Measurements from ENCODE around the gene IL1RAPL2. TPM values are rescaled to one million over a fixed set of nuclear protein-coding genes. Genes with fewer than 3 reads are reported as not detected.

IL1RAPL2 gene
- total RNA-seq, 1 donor from 2014 or later, result not detected

GRCh38 chrX:105167233-105167632 lies 601.2 kb downstream of the IL1RAPL2 start:
- TF ChIP-seq CTCF (IDR thresholded peaks at IDR 0.05; ENCODE audit: borderline replicate concordance), result no peak
- Histone ChIP-seq H3K27ac (replicated peaks) (no peak overlapping the region), H3K27me3 (ENCODE audit: low read depth) (no peaks in the 10 kb centered on the region), H3K36me3 (no peaks in the 10 kb centered on the region), H3K4me1 (no peaks in the 10 kb centered on the region), H3K9me3 (replicated peaks) (no peaks in the 10 kb centered on the region), H3K4me3 (no peak overlapping the region)
- intact Hi-C loops (cut with micrococcal nuclease), result no loop called here
- no peak for DNase-seq

- intact Hi-C loops (cut with micrococcal nuclease), result no loop called here
- Histone ChIP-seq H3K27me3 (ENCODE audit: low read depth) (no peaks in the 10 kb centered on the region), H3K9me3 (replicated peaks) (no peaks in the 10 kb centered on the region), H3K27ac (replicated peaks) (no peak overlapping the region), H3K4me1 (no peaks in the 10 kb centered on the region), H3K36me3 (no peaks in the 10 kb centered on the region), H3K4me3 (no peak overlapping the region)
- no peak for DNase-seq
- no peak for TF ChIP-seq CTCF (IDR thresholded peaks at IDR 0.05; ENCODE audit: borderline replicate concordance)
These were observed 602.6 kb downstream of the IL1RAPL2 start for GRCh38 chrX:105168577-105168976.

DNA sequence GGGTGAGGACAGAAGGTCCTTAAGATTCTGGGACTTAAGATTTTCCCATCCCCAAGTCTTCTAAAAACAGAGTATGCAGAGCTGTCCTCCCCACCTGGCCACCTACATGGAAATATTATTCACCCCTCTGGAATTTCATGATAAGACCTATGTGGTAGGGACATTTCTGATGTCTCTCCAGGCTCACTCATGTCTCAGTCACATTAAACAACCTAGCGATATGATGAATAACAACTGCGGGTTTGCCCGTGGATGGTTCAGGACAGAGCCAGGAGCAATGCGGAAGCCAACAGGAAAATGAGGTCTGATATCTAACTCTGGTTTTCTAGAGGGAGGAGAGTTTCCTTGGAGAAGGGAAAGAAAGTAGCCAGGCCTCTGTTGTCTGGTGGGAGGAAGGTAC lies 607.1 kb downstream of the IL1RAPL2 start:
- intact Hi-C loops (cut with micrococcal nuclease), result no loop called here
- TF ChIP-seq CTCF (IDR thresholded peaks at IDR 0.05; ENCODE audit: borderline replicate concordance), result no peak

DNA sequence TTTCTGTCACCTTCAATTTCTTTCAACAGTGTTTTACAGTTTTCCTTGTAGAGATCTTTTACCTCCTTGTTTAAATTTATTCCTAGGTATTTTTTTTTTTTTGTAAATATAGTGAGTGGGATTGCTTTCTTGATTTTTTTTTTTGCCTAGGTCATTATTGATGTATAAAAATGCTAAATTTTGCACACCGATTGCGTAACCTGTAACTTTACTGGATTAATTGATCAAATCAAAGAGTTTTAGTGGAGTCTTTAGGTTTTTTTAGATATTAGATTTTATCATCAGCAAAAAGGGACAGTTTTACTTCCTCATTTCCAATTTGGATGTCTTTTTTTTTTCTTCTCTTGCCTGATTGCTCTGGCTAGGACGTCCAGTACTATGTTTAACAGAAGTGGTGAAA lies 613.6 kb downstream of the IL1RAPL2 start:
- no peak for TF ChIP-seq CTCF (IDR thresholded peaks at IDR 0.05; ENCODE audit: borderline replicate concordance)
- no peak overlapping the region for H3K27ac ChIP-seq (replicated peaks)

More for the DNA sequence above, 607.1 kb downstream of the IL1RAPL2 start:
- Histone ChIP-seq H3K27me3 (ENCODE audit: low read depth) (no peaks in the 10 kb centered on the region), H3K4me3 (no peak overlapping the region), H3K36me3 (no peaks in the 10 kb centered on the region), H3K4me1 (no peaks in the 10 kb centered on the region), H3K9me3 (replicated peaks) (no peaks in the 10 kb centered on the region), H3K27ac (replicated peaks) (no peak overlapping the region)
- no peak for DNase-seq

DNA sequence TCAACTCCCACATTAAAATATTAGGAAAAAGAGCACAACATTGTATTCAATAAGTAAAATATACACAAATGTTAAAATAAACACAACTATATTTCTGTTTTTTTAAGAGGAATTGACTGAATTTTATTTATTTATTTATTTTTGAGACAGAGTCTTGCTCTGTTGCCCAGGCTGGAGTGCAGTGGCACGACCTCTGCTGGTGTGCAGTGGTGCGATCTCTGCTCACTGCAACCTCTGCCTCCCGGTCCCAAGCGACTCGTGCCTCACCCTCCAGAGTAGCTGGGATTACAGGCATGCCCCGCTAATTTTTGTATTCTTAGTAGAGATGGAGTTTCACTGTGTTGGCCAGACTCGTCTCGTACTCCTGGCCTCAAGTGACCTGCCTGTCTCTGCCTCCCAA lies 623.1 kb downstream of the IL1RAPL2 start:
- Histone ChIP-seq H3K27ac (replicated peaks) (no peak overlapping the region), H3K9me3 (replicated peaks) (no peaks in the 10 kb centered on the region), H3K4me1 (no peaks in the 10 kb centered on the region), H3K36me3 (no peaks in the 10 kb centered on the region), H3K4me3 (no peak overlapping the region), H3K27me3 (ENCODE audit: low read depth) (no peaks in the 10 kb centered on the region)
- DNase-seq, result no peak
- intact Hi-C loops (cut with micrococcal nuclease), result no loop called here
- no peak for TF ChIP-seq CTCF (IDR thresholded peaks at IDR 0.05; ENCODE audit: borderline replicate concordance)

More for the DNA sequence above, 613.6 kb downstream of the IL1RAPL2 start:
- H3K4me1 ChIP-seq, result no peaks in the 10 kb centered on the region
- no peaks in the 10 kb centered on the region for H3K36me3 ChIP-seq
- peaks cover 9% of the 10 kb centered on the region for H3K9me3 ChIP-seq (replicated peaks)
- H3K27me3 ChIP-seq (ENCODE audit: low read depth), result no peaks in the 10 kb centered on the region
- intact Hi-C loops (cut with micrococcal nuclease), result no loop called here
- DNase-seq, result no peak
- no peak overlapping the region for H3K4me3 ChIP-seq

Measured in left ventricle myocardium inferior (tissue), 1 donor.